Natural killer cell (primary cell): ENCODE results near the gene PTK7. TPM values are rescaled to one million over a fixed set of nuclear protein-coding genes. Genes with fewer than 3 reads are reported as not detected.

ENCODE experiments used
- ATAC-seq, 3 donors: fragments of 150-1000 bp in 2 of 3; fragments of 200-7000 bp in 1 of 3; cut with Tn5 transposase; 1 replicate in 1 of 3; 2 replicates in 2 of 3; pipeline ENCODE4 v1.10.0; 2021; ENCODE audit warnings: mild to moderate bottlenecking in 2 of 3, moderate library complexity in 2 of 3
- DNase-seq, 2 donors: peaks; one replicate each; pipeline versions ENCODE4 v3.0.0 to v3.0.0-alpha.2; 2013 to 2021; ENCODE audit warnings: mixed read lengths in 1 of 2
- H3K27ac ChIP-seq: one replicate; pipeline ENCODE4 v1.5.1; 2013; ENCODE audit warnings: mild to moderate bottlenecking, low read length
- H3K27me3 ChIP-seq: one replicate; pipeline ENCODE4 v1.6.1; 2013; ENCODE audit warnings: low read length; ENCODE audit not compliant: control insufficient read depth, insufficient read depth
- H3K36me3 ChIP-seq: one replicate; pipeline ENCODE4 v1.6.1; 2013; ENCODE audit warnings: low read length; ENCODE audit not compliant: control insufficient read depth, insufficient read depth
- H3K4me1 ChIP-seq: one replicate; pipeline ENCODE4 v1.6.1; 2013; ENCODE audit warnings: low read length; ENCODE audit not compliant: control insufficient read depth, insufficient read depth
- H3K4me3 ChIP-seq: one replicate; pipeline ENCODE4 v1.5.1; 2013; ENCODE audit warnings: low read length
- H3K9me3 ChIP-seq: one replicate; pipeline ENCODE4 v1.6.1; 2013; ENCODE audit warnings: low read length; ENCODE audit not compliant: control insufficient read depth, insufficient read depth
- H3K27ac Mint-ChIP-seq, 2 donors: one replicate each; pipeline ENCODE4 v1.8.0; 2022; ENCODE audit warnings: mild to moderate bottlenecking in 2 of 2, mixed read lengths in 2 of 2, moderate library complexity in 1 of 2
- H3K27me3 Mint-ChIP-seq, 2 donors: one replicate each; pipeline ENCODE4 v1.8.0; 2022; ENCODE audit warnings: low read depth in 2 of 2, mixed read lengths in 2 of 2
- H3K36me3 Mint-ChIP-seq: one replicate; pipeline ENCODE4 v1.8.0; 2022; ENCODE audit warnings: mixed read lengths
- H3K4me1 Mint-ChIP-seq, 2 donors: one replicate each; pipeline ENCODE4 v1.8.0; 2022; ENCODE audit warnings: mixed read lengths in 2 of 2
- H3K4me3 Mint-ChIP-seq: one replicate; pipeline ENCODE4 v1.8.0; 2022; ENCODE audit warnings: mild to moderate bottlenecking, moderate library complexity, mixed read lengths
- H3K9me3 Mint-ChIP-seq, 2 donors: one replicate each; pipeline ENCODE4 v1.8.0; 2022; ENCODE audit warnings: mixed read lengths in 2 of 2
- WGBS: methylation state at CpG from one replicate; pipeline ENCODE4 v1.1.7; 2013; ENCODE audit warnings: missing lambda C conversion rate; ENCODE audit not compliant: insufficient coverage; 5-methylcytosine and 5-hydroxymethylcytosine counted together
- intact Hi-C: fragments of 100-400 bp; cut with micrococcal nuclease; formaldehyde crosslinking; loops from one replicate; pipeline ENCODE4 v1.14.2; 2022
- total RNA-seq, 4 donors: library from RNA; stranded (reverse); fragments of 120-200 nt in 1 of 4; gene quantifications; one replicate each; pipeline versions ENCODE4 v1.2.3 to v1.2.4, GENCODE V29; 2013 to 2022
- TF ChIP-seq, protein P1 (sequence below): fragments of 200-600 bp; IDR thresholded peaks from one replicate; pipeline ENCODE4 v1.8.0; 2022; ENCODE audit warnings: antibody characterized with exemption

PTK7 gene
- total RNA-seq, 3 donors from 2014 or later (not counting 1 experiment from before 2014, with no cell fraction given) = 1.7 to 5.6 (median 2.8) TPM

DNA sequence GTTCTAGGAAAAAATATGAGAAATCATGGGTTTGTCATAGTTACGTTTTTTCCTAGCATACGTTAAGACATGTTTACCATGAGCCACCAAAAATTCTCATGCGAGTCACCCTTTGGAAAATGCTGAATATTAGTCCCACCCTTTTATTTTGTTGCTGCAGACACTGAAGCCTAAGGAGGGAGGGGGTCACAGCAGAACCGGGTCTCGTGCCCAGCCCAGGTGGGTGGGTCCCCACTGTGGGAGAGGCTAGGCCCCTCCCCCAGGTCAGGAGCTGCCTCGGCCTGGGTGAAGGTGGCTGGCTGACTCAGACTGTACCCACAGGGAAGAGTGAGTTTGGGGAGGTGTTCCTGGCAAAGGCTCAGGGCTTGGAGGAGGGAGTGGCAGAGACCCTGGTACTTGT, 68.8 kb downstream of the PTK7 start:
- WGBS = 88% methylated on average over 6 of the region's 6 CpGs
- H3K4me1 Mint-ChIP-seq = peaks cover 0 to 20% of the 10 kb centered on the region in 2 donors
- intact Hi-C loops = loop anchor here (5.0 kb wide), 1 partner anchor 483 kb away; no protein-coding TSS in a partner anchor
- Histone ChIP-seq H3K4me1 (peaks cover 19% of the 10 kb centered on the region), H3K9me3 (no peaks in the 10 kb centered on the region), H3K27me3 (no peaks in the 10 kb centered on the region), H3K4me3 (no peak overlapping the region), H3K36me3 (no peaks in the 10 kb centered on the region), H3K27ac (no peak overlapping the region)
- H3K9me3 Mint-ChIP-seq = no peaks in the 10 kb centered on the region
- DNase-seq (no peak), ATAC-seq (no peak)
- TF ChIP-seq, protein P1, sequence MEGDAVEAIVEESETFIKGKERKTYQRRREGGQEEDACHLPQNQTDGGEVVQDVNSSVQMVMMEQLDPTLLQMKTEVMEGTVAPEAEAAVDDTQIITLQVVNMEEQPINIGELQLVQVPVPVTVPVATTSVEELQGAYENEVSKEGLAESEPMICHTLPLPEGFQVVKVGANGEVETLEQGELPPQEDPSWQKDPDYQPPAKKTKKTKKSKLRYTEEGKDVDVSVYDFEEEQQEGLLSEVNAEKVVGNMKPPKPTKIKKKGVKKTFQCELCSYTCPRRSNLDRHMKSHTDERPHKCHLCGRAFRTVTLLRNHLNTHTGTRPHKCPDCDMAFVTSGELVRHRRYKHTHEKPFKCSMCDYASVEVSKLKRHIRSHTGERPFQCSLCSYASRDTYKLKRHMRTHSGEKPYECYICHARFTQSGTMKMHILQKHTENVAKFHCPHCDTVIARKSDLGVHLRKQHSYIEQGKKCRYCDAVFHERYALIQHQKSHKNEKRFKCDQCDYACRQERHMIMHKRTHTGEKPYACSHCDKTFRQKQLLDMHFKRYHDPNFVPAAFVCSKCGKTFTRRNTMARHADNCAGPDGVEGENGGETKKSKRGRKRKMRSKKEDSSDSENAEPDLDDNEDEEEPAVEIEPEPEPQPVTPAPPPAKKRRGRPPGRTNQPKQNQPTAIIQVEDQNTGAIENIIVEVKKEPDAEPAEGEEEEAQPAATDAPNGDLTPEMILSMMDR = no peak
- H3K4me3 Mint-ChIP-seq = no peak overlapping the region
- H3K36me3 Mint-ChIP-seq = no peaks in the 10 kb centered on the region
- no peaks in the 10 kb centered on the region for H3K27me3 Mint-ChIP-seq
- no peak overlapping the region for H3K27ac Mint-ChIP-seq

DNA sequence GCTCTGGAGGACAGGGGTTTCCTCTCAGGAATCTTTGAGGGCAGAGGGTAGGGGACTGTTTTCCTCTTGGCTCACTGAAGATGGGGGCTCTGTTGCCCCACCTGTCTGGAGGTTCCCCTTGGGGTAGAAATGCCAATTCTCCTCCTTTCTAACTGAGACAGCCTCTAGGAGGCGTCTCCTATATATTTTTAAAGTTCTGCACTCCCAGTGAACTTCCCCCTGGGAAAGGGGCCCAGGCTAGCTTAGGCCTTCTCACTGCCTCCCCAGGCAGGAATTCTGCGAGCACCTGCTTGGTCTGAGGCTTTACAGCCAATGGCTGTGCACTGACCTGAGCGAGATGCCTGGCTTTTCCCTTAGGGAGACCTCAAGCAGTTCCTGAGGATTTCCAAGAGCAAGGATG, 70.1 kb downstream of the PTK7 start:
- Mint-ChIP-seq H3K27me3 (no peaks in the 10 kb centered on the region), H3K27ac (no peak overlapping the region), H3K4me1 (peaks cover 0 to 17% of the 10 kb centered on the region in 2 donors), H3K9me3 (no peaks in the 10 kb centered on the region), H3K36me3 (no peaks in the 10 kb centered on the region), H3K4me3 (no peak overlapping the region)
- Histone ChIP-seq H3K4me3 (no peak overlapping the region), H3K9me3 (no peaks in the 10 kb centered on the region), H3K27ac (no peak overlapping the region), H3K36me3 (no peaks in the 10 kb centered on the region), H3K27me3 (no peaks in the 10 kb centered on the region), H3K4me1 (peaks cover 19% of the 10 kb centered on the region)
- TF ChIP-seq, protein P1 = no peak
- ATAC-seq = no peak
- intact Hi-C loops = no loop called here
- WGBS = 78% methylated on average over 3 of the region's 3 CpGs
- DNase-seq = no peak

DNA sequence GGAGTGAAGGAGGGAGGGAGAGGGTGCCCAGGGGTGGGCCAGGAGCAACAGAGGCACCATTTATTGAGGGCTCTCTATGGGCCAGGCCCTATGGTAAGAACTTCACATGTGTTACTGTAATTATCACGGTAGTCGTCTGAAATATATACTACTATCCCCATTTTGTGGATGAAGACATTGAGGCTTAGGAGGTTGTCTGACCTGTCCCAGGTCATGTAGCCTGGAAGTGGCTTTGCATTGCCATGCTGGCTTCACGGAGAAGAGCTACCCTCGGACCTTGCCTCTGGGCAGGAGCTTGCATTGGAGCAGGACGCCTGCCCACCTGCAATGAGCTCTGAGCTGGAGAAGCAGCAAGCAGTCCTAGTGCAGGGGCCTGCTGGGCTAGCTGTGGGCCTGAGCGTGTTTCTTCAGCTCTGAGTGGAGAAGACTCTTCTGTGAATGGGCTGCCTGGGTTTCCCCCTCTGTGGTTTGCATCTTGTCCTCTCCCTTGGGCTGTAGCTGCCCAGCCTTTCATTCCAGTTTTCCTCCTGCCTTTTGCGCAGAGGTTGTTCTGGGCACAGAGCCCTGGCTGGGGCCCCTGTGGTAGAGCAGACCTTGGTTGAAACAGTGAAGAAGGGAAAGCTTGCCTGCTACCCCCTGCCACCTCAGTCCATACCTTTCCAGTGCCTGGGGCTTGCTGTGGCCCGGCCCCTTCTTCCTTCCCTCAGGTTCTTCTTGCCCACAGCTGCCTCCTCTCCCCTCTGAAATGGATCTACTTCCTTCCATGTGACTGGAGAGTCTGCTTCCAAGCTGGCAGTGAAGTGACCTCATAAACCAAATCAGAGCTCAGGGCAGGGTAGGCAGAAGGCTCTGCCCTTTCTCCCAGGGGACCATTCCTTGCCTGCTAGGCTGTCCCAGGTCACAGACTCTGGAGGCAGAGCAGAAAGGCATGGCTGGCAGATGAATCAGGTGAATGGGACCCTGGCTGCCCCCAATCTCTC, 70.9 kb downstream of the PTK7 start:
- H3K36me3 ChIP-seq = no peaks in the 10 kb centered on the region
- intact Hi-C loops = no loop called here
- H3K27ac ChIP-seq = no peak overlapping the region
- TF ChIP-seq, protein P1 = no peak
- no peak overlapping the region for H3K4me3 ChIP-seq
- DNase-seq = no peak
- Mint-ChIP-seq H3K27ac (no peak overlapping the region), H3K4me1 (peaks cover 0 to 16% of the 10 kb centered on the region in 2 donors), H3K4me3 (no peak overlapping the region), H3K9me3 (no peaks in the 10 kb centered on the region), H3K27me3 (no peaks in the 10 kb centered on the region), H3K36me3 (no peaks in the 10 kb centered on the region)
- no peaks in the 10 kb centered on the region for H3K9me3 ChIP-seq
- WGBS = 89% methylated on average over 6 of the region's 8 CpGs
- ATAC-seq = no peak
- H3K27me3 ChIP-seq = no peaks in the 10 kb centered on the region
- peaks cover 16% of the 10 kb centered on the region for H3K4me1 ChIP-seq
